Transverse colon (tissue), 4 donors: ENCODE data around the gene MYH10.

Experiments
- POLR2A ChIP-seq: fragments of 450-650 bp; IDR thresholded peaks from one replicate; pipeline ENCODE4 v1.6.1; 2016; ENCODE audit warnings: antibody characterized with exemption, mild to moderate bottlenecking, moderate library complexity
- POLR2AphosphoS5 ChIP-seq, 3 donors: sonication (generic); formaldehyde crosslinking; IDR thresholded peaks; one replicate each; pipeline ENCODE4 v1.6.1; 2016; ENCODE audit warnings: antibody characterized with exemption in 3 of 3
- TF ChIP-seq, protein P1 (sequence below), 5 experiments: fragments of 200-600 bp in 3 of 5; fragments of 450-650 bp in 2 of 5; sonication (generic) in 3 of 5; IDR thresholded peaks; 1 replicate in 2 of 5; 2 replicates in 3 of 5; pipeline ENCODE4 v1.5.1; 2016 to 2017; ENCODE audit warnings: antibody characterized with exemption in 5 of 5, inconsistent platforms in 3 of 5, mild to moderate bottlenecking in 2 of 5, moderate library complexity in 1 of 5

DNA sequence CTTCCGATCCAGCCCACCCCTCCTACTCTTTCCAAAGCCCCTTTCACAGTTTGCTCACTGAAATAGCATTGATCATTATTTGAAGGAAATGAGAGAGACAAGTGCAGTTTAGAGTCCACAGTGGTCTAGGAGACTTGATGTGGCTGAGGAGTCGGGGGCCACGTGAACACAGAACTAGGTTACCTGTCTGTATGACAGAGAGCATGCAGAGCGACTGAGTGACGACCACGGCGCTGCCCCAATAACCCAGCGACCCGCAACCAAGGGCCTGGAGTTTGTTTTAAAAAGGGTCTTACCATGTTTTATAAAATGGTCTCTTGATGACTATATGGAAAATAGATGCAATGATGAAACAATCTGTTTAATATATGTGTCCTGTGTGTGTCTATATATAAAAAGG lies 155.3 kb downstream of the MYH10 start:
- TF ChIP-seq, protein P1, sequence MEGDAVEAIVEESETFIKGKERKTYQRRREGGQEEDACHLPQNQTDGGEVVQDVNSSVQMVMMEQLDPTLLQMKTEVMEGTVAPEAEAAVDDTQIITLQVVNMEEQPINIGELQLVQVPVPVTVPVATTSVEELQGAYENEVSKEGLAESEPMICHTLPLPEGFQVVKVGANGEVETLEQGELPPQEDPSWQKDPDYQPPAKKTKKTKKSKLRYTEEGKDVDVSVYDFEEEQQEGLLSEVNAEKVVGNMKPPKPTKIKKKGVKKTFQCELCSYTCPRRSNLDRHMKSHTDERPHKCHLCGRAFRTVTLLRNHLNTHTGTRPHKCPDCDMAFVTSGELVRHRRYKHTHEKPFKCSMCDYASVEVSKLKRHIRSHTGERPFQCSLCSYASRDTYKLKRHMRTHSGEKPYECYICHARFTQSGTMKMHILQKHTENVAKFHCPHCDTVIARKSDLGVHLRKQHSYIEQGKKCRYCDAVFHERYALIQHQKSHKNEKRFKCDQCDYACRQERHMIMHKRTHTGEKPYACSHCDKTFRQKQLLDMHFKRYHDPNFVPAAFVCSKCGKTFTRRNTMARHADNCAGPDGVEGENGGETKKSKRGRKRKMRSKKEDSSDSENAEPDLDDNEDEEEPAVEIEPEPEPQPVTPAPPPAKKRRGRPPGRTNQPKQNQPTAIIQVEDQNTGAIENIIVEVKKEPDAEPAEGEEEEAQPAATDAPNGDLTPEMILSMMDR (IDR thresholded peaks at IDR 0.05) = no peak
- TF ChIP-seq POLR2A (no peak), POLR2AphosphoS5 (IDR thresholded peaks at IDR 0.05) (no peak)
